Neural cell (in vitro differentiated cells): ENCODE measurements around the gene KCTD3. TPM values are rescaled to one million over a fixed set of nuclear protein-coding genes. Genes with fewer than 3 reads are reported as not detected.

Experiments used
- H2AFZ ChIP-seq: fragments of 200-600, 300-800 bp; sonication (generic), shearing (Covaris generic); 2 replicates; pipeline ENCODE4 v1.6.0; 2014; ENCODE audit warnings: low read depth, mild to moderate bottlenecking, antibody characterized with exemption, low read length, moderate library complexity
- H3F3A ChIP-seq: fragments of 200-600 bp; shearing (Covaris generic); 2 replicates; pipeline ENCODE4 v1.6.1; 2016; ENCODE audit warnings: mild to moderate bottlenecking, moderate library complexity, mixed read lengths, antibody characterized with exemption, low read length; ENCODE audit not compliant: insufficient read depth, poor library complexity, severe bottlenecking
- H3K27ac ChIP-seq: fragments of 200-600, 300-800 bp; sonication (generic), shearing (Covaris generic); 2 replicates; pipeline ENCODE4 v1.5.1; 2014; ENCODE audit warnings: mild to moderate bottlenecking, low read length, moderate library complexity
- H3K27me3 ChIP-seq: fragments of 300-800, 200-600 bp; sonication (generic), shearing (Covaris generic); 2 replicates; pipeline ENCODE4 v1.6.0; 2014; ENCODE audit warnings: mild to moderate bottlenecking, low read depth, low read length, moderate library complexity; ENCODE audit not compliant: insufficient read depth
- H3K36me3 ChIP-seq: fragments of 300-800, 200-600 bp; sonication (generic), shearing (Covaris generic); 2 replicates; pipeline ENCODE4 v1.5.1; 2014; ENCODE audit warnings: mild to moderate bottlenecking, antibody characterized with exemption, low read length, moderate library complexity; ENCODE audit not compliant: insufficient read depth
- H3K4me2 ChIP-seq: fragments of 300-800, 200-600 bp; sonication (generic), shearing (Covaris generic); 2 replicates; pipeline ENCODE4 v1.6.0; 2014; ENCODE audit warnings: mild to moderate bottlenecking, low read length
- H3K4me3 ChIP-seq: fragments of 300-800, 200-600 bp; sonication (generic), shearing (Covaris generic); 2 replicates; pipeline ENCODE4 v1.5.1; 2014; ENCODE audit warnings: mild to moderate bottlenecking, low read length, moderate library complexity
- H3K79me2 ChIP-seq: fragments of 200-600 bp; shearing (Covaris generic); replicated peaks from 2 replicates; pipeline ENCODE4 v1.6.0; 2014; ENCODE audit warnings: mild to moderate bottlenecking, low read length, moderate library complexity; ENCODE audit not compliant: insufficient read depth
- H3K9ac ChIP-seq: fragments of 300-800, 200-600 bp; sonication (generic), shearing (Covaris generic); 2 replicates; pipeline ENCODE4 v1.6.1; 2016; ENCODE audit warnings: mild to moderate bottlenecking, low read length, mixed read lengths
- H3K9me2 ChIP-seq: fragments of 200-600 bp; shearing (Covaris generic); 2 replicates; pipeline ENCODE4 v1.6.1; 2016; ENCODE audit warnings: mild to moderate bottlenecking, low read length, mixed read lengths; ENCODE audit not compliant: insufficient read depth
- H3K9me3 ChIP-seq: fragments of 200-600, 300-800 bp; sonication (generic), shearing (Covaris generic); 2 replicates; pipeline ENCODE4 v1.6.1; 2016; ENCODE audit warnings: mild to moderate bottlenecking, mixed run types, low read length, moderate library complexity, mixed read lengths
- H4K20me1 ChIP-seq: fragments of 200-600 bp; shearing (Covaris generic); 2 replicates; pipeline ENCODE4 v1.6.1; 2016; ENCODE audit warnings: mild to moderate bottlenecking, mixed run types; ENCODE audit not compliant: insufficient read depth
- CTCF ChIP-seq: fragments of 450-650 bp; IDR thresholded peaks from 2 replicates; pipeline ENCODE4 v1.5.1; 2014; ENCODE audit warnings: antibody characterized with exemption, mild to moderate bottlenecking, moderate library complexity; ENCODE audit not compliant: poor library complexity, severe bottlenecking
- EP300 ChIP-seq: fragments of 450-650 bp; conservative IDR thresholded peaks from 2 replicates; pipeline ENCODE4 v1.6.1; 2014; ENCODE audit warnings: antibody characterized with exemption, mild to moderate bottlenecking, moderate library complexity; ENCODE audit not compliant: poor library complexity, severe bottlenecking
- EZH2 ChIP-seq: fragments of 200-600, 300-800 bp; shearing (Covaris generic), sonication (generic); IDR thresholded peaks from 2 replicates; pipeline ENCODE4 v1.6.1; 2014; ENCODE audit warnings: antibody characterized with exemption, low read length, borderline replicate concordance, mild to moderate bottlenecking; ENCODE audit not compliant: insufficient read depth, poor library complexity, severe bottlenecking
- MXI1 ChIP-seq: fragments of 450-650 bp; conservative IDR thresholded peaks from 2 replicates; pipeline ENCODE4 v1.6.1; 2014; ENCODE audit warnings: antibody characterized with exemption, mild to moderate bottlenecking; ENCODE audit not compliant: poor library complexity, severe bottlenecking
- POLR2AphosphoS5 ChIP-seq: IDR thresholded peaks from 2 replicates; pipeline ENCODE4 v1.6.1; 2012
- RAD21 ChIP-seq: fragments of 450-650 bp; conservative IDR thresholded peaks from 2 replicates; pipeline ENCODE4 v1.6.1; 2014; ENCODE audit warnings: antibody characterized with exemption, mild to moderate bottlenecking, moderate library complexity
- REST ChIP-seq: IDR thresholded peaks from 2 replicates; pipeline ENCODE4 v1.6.1; 2012; ENCODE audit warnings: borderline replicate concordance
- SMC3 ChIP-seq: fragments of 450-650 bp; conservative IDR thresholded peaks from 2 replicates; pipeline ENCODE4 v1.6.1; 2014; ENCODE audit warnings: antibody characterized with exemption, mild to moderate bottlenecking, moderate library complexity; ENCODE audit not compliant: poor library complexity
- TAF1 ChIP-seq: IDR thresholded peaks from 2 replicates; pipeline ENCODE4 v1.6.1; 2012; ENCODE audit warnings: low read depth
- polyA plus RNA-seq: library from polyadenylated mRNA; depleted of rRNA; stranded (reverse); fragments of >200 nt; gene quantifications from 2 replicates; pipeline ENCODE4 v1.2.3, GENCODE V29; 2014

The KCTD3 gene
- polyA plus RNA-seq, 1 donor from 2014 or later: 82.9 TPM

GRCh38 chr1:215612391-215612790, 45.3 kb downstream of the KCTD3 start:
- no peak for TF ChIP-seq MXI1
- no peak for TF ChIP-seq RAD21
- TF ChIP-seq EP300: no peak
- no peak for TF ChIP-seq EZH2
- no peak for TF ChIP-seq POLR2AphosphoS5
- no peak for TF ChIP-seq SMC3
- no peak for TF ChIP-seq REST
- TF ChIP-seq CTCF: no peak
- TF ChIP-seq TAF1: no peak
- Histone ChIP-seq H3K36me3 (peaks cover 17% of the 10 kb centered on the region), H2AFZ (no peak overlapping the region), H3K27me3 (no peaks in the 10 kb centered on the region), H3K79me2 (no peaks in the 10 kb centered on the region), H3K27ac (no peak overlapping the region), H3K4me3 (no peak overlapping the region), H3K9ac (no peak overlapping the region), H3F3A (no peaks in the 10 kb centered on the region), H3K9me3 (no peaks in the 10 kb centered on the region), H3K4me2 (no peak overlapping the region), H3K9me2 (no peaks in the 10 kb centered on the region), H4K20me1 (no peaks in the 10 kb centered on the region)

- H3K79me2 ChIP-seq: no peaks in the 10 kb centered on the region
- TF ChIP-seq RAD21 (no peak), TAF1 (no peak), SMC3 (no peak), MXI1 (no peak), REST (no peak), POLR2AphosphoS5 (no peak), CTCF (no peak), EP300 (no peak), EZH2 (no peak)
- H3K27ac ChIP-seq: no peak overlapping the region
- H4K20me1 ChIP-seq: no peaks in the 10 kb centered on the region
- H3K36me3 ChIP-seq: peaks cover 18% of the 10 kb centered on the region
- no peak overlapping the region for H2AFZ ChIP-seq
- no peaks in the 10 kb centered on the region for H3K9me2 ChIP-seq
- no peak overlapping the region for H3K4me2 ChIP-seq
- H3K4me3 ChIP-seq: no peak overlapping the region
- no peaks in the 10 kb centered on the region for H3K27me3 ChIP-seq
- H3K9me3 ChIP-seq: no peaks in the 10 kb centered on the region
- H3F3A ChIP-seq: no peaks in the 10 kb centered on the region
- H3K9ac ChIP-seq: no peak overlapping the region
Measured at GRCh38 chr1:215617979-215618378, 50.9 kb downstream of the KCTD3 start.
